Measurements from ENCODE around the gene CYP4F22.
"Not testable (repeated sequence)": the region's sequence is repeated elsewhere in the genome, so short reads cannot be mapped to it uniquely, and the experiment has no call there.

The CYP4F22 gene

GRCh38 chr19:15508035-15508710 is at the start of gene CYP4F22:
Gene CYP4F22 (plus strand): TSS chr19:15508525. CDS start chr19:15525337, 16,812 bp downstream.
- Histone ChIP-seq H3K27me3 (ENCODE audit: control insufficient read depth, insufficient read depth, low read length) (peaks cover 34% of the 10 kb centered on the region), H3K4me1 (ENCODE audit: control insufficient read depth, insufficient read depth, low read length) (peaks cover 11% of the 10 kb centered on the region), H3K9ac (ENCODE audit: low read length) (no peak within 1 kb of the TSS), H3K36me3 (ENCODE audit: control insufficient read depth, insufficient read depth, low read length) (no peaks in the 10 kb centered on the region), H3K4me3 (ENCODE audit: low read length) (no peak within 1 kb of the TSS), H3K9me3 (ENCODE audit: control insufficient read depth, low read length) (no peaks in the 10 kb centered on the region)

GRCh38 chr19:15461694-15462093 is 46.6 kb upstream of the CYP4F22 start:
- Histone ChIP-seq H3K27me3 (ENCODE audit: control insufficient read depth, insufficient read depth, low read length) (peaks cover 39% of the 10 kb centered on the region), H3K9me3 (ENCODE audit: control insufficient read depth, low read length) (no peaks in the 10 kb centered on the region), H3K4me1 (ENCODE audit: control insufficient read depth, insufficient read depth, low read length) (peaks cover 6% of the 10 kb centered on the region), H3K4me3 (ENCODE audit: low read length) (no peak overlapping the region), H3K9ac (ENCODE audit: low read length) (no peak overlapping the region), H3K36me3 (ENCODE audit: control insufficient read depth, insufficient read depth, low read length) (no peaks in the 10 kb centered on the region)

GRCh38 chr19:15463861-15464371 is 44.4 kb upstream of the CYP4F22 start:
- Histone ChIP-seq H3K9ac (ENCODE audit: low read length) (no peak overlapping the region), H3K4me3 (ENCODE audit: low read length) (no peak overlapping the region), H3K9me3 (ENCODE audit: control insufficient read depth, low read length) (no peaks in the 10 kb centered on the region)

GRCh38 chr19:15464394-15465385 is 43.6 kb upstream of the CYP4F22 start, which contains the start of gene RASAL3:
Gene RASAL3 (minus strand): TSS chr19:15464544. CDS start chr19:15464358, 186 bp downstream.
- Histone ChIP-seq H3K4me1 (ENCODE audit: control insufficient read depth, insufficient read depth, low read length) (no peaks in the 10 kb centered on the region), H3K36me3 (ENCODE audit: control insufficient read depth, insufficient read depth, low read length) (no peaks in the 10 kb centered on the region)

More at GRCh38 chr19:15463861-15464371, 44.4 kb upstream of the CYP4F22 start:
- Histone ChIP-seq H3K36me3 (ENCODE audit: control insufficient read depth, insufficient read depth, low read length) (no peaks in the 10 kb centered on the region), H3K4me1 (ENCODE audit: control insufficient read depth, insufficient read depth, low read length) (no peaks in the 10 kb centered on the region), H3K27me3 (ENCODE audit: control insufficient read depth, insufficient read depth, low read length) (peaks cover 28% of the 10 kb centered on the region)

GRCh38 chr19:15466851-15467733 is 41.2 kb upstream of the CYP4F22 start:
- Histone ChIP-seq H3K36me3 (ENCODE audit: control insufficient read depth, insufficient read depth, low read length) (no peaks in the 10 kb centered on the region), H3K9ac (ENCODE audit: low read length) (no peak overlapping the region), H3K27me3 (ENCODE audit: control insufficient read depth, insufficient read depth, low read length) (peaks cover 39% of the 10 kb centered on the region), H3K4me3 (ENCODE audit: low read length) (no peak overlapping the region), H3K9me3 (ENCODE audit: control insufficient read depth, low read length) (no peaks in the 10 kb centered on the region), H3K4me1 (ENCODE audit: control insufficient read depth, insufficient read depth, low read length) (no peaks in the 10 kb centered on the region)

More at GRCh38 chr19:15464394-15465385, 43.6 kb upstream of the CYP4F22 start, which contains the start of gene RASAL3:
- Histone ChIP-seq H3K4me3 (ENCODE audit: low read length) (no peak within 1 kb of the TSS), H3K9me3 (ENCODE audit: control insufficient read depth, low read length) (no peaks in the 10 kb centered on the region), H3K9ac (ENCODE audit: low read length) (no peak within 1 kb of the TSS), H3K27me3 (ENCODE audit: control insufficient read depth, insufficient read depth, low read length) (peaks cover 33% of the 10 kb centered on the region)

GRCh38 chr19:15467734-15468214 is 40.6 kb upstream of the CYP4F22 start:
- H3K9ac ChIP-seq (ENCODE audit: low read length): no peak overlapping the region
- H3K36me3 ChIP-seq (ENCODE audit: control insufficient read depth, insufficient read depth, low read length): no peaks in the 10 kb centered on the region
- no peaks in the 10 kb centered on the region for H3K9me3 ChIP-seq (ENCODE audit: control insufficient read depth, low read length)
- no peaks in the 10 kb centered on the region for H3K4me1 ChIP-seq (ENCODE audit: control insufficient read depth, insufficient read depth, low read length)
- peaks cover 39% of the 10 kb centered on the region for H3K27me3 ChIP-seq (ENCODE audit: control insufficient read depth, insufficient read depth, low read length)
- H3K4me3 ChIP-seq (ENCODE audit: low read length): no peak overlapping the region

GRCh38 chr19:15468675-15469512 is 39.4 kb upstream of the CYP4F22 start:
- Histone ChIP-seq H3K9ac (ENCODE audit: low read length) (no peak overlapping the region), H3K9me3 (ENCODE audit: control insufficient read depth, low read length) (no peaks in the 10 kb centered on the region), H3K4me3 (ENCODE audit: low read length) (no peak overlapping the region)

GRCh38 chr19:15469513-15470297 is 38.6 kb upstream of the CYP4F22 start:
- no peaks in the 10 kb centered on the region for H3K36me3 ChIP-seq (ENCODE audit: control insufficient read depth, insufficient read depth, low read length)
- H3K4me1 ChIP-seq (ENCODE audit: control insufficient read depth, insufficient read depth, low read length): no peaks in the 10 kb centered on the region
- no peaks in the 10 kb centered on the region for H3K9me3 ChIP-seq (ENCODE audit: control insufficient read depth, low read length)
- peaks cover 24% of the 10 kb centered on the region for H3K27me3 ChIP-seq (ENCODE audit: control insufficient read depth, insufficient read depth, low read length)
- no peak overlapping the region for H3K4me3 ChIP-seq (ENCODE audit: low read length)
- no peak overlapping the region for H3K9ac ChIP-seq (ENCODE audit: low read length)

More at GRCh38 chr19:15468675-15469512, 39.4 kb upstream of the CYP4F22 start:
- Histone ChIP-seq H3K4me1 (ENCODE audit: control insufficient read depth, insufficient read depth, low read length) (no peaks in the 10 kb centered on the region), H3K36me3 (ENCODE audit: control insufficient read depth, insufficient read depth, low read length) (no peaks in the 10 kb centered on the region), H3K27me3 (ENCODE audit: control insufficient read depth, insufficient read depth, low read length) (peaks cover 32% of the 10 kb centered on the region)

- Histone ChIP-seq H3K9me3 (ENCODE audit: control insufficient read depth, low read length) (no peaks in the 10 kb centered on the region), H3K27me3 (ENCODE audit: control insufficient read depth, insufficient read depth, low read length) (peaks cover 20% of the 10 kb centered on the region), H3K36me3 (ENCODE audit: control insufficient read depth, insufficient read depth, low read length) (no peaks in the 10 kb centered on the region), H3K4me3 (ENCODE audit: low read length) (no peak overlapping the region), H3K4me1 (ENCODE audit: control insufficient read depth, insufficient read depth, low read length) (no peaks in the 10 kb centered on the region), H3K9ac (ENCODE audit: low read length) (no peak overlapping the region)
Measured at GRCh38 chr19:15471639-15472101, 36.7 kb upstream of the CYP4F22 start.

- peaks cover 14% of the 10 kb centered on the region for H3K27me3 ChIP-seq (ENCODE audit: control insufficient read depth, insufficient read depth, low read length)
- H3K36me3 ChIP-seq (ENCODE audit: control insufficient read depth, insufficient read depth, low read length); H3K9me3 ChIP-seq (ENCODE audit: control insufficient read depth, low read length); H3K4me3 ChIP-seq (ENCODE audit: low read length); H3K4me1 ChIP-seq (ENCODE audit: control insufficient read depth, insufficient read depth, low read length); H3K9ac ChIP-seq (ENCODE audit: low read length): not testable (repeated sequence)
Measured at GRCh38 chr19:15473821-15474220, 34.5 kb upstream of the CYP4F22 start.

Measured in mucosa of stomach (tissue), 1 donor.